GM21526 (cell line): Measurements from ENCODE around the gene NOS2.
"Not testable (repeated sequence)": the region's sequence is repeated elsewhere in the genome, so short reads cannot be mapped to it uniquely, and the experiment has no call there.

Experiments used
- ATAC-seq: cut with Tn5 transposase; IDR thresholded peaks from one replicate; pipeline ENCODE4 v1.9.1; 2021; ENCODE audit warnings: moderate library complexity; ENCODE audit not compliant: unreplicated experiment, low FRiP score

NOS2 gene

GRCh38 chr17:27793168-27793905 lies 7.0 kb downstream of the NOS2 start:
- ATAC-seq: no peak

- no peak for ATAC-seq
These were observed 8.2 kb downstream of the NOS2 start for GRCh38 chr17:27792095-27792494.

- ATAC-seq: no peak
These were observed 11.4 kb downstream of the NOS2 start for GRCh38 chr17:27788919-27789318.

GRCh38 chr17:27783440-27784350 lies 16.6 kb downstream of the NOS2 start:
- ATAC-seq: no peak

- no peak for ATAC-seq
These were observed 17.5 kb downstream of the NOS2 start for GRCh38 chr17:27782791-27783206.

GRCh38 chr17:27780828-27781404 lies 19.4 kb downstream of the NOS2 start:
- ATAC-seq: no peak

- no peak for ATAC-seq
These were observed 20.1 kb downstream of the NOS2 start for GRCh38 chr17:27780092-27780827.

- ATAC-seq: no peak
These were observed 22.1 kb downstream of the NOS2 start for GRCh38 chr17:27778183-27778582.

- no peak for ATAC-seq
These were observed 23.3 kb downstream of the NOS2 start for GRCh38 chr17:27776882-27777624.

GRCh38 chr17:27771586-27771985 lies 28.7 kb downstream of the NOS2 start:
- no peak for ATAC-seq

GRCh38 chr17:27770877-27771276 lies 29.5 kb downstream of the NOS2 start:
- no peak for ATAC-seq

GRCh38 chr17:27768858-27769410 lies 31.4 kb downstream of the NOS2 start:
- ATAC-seq: no peak

GRCh38 chr17:27766438-27766837 lies 33.9 kb downstream of the NOS2 start:
- no peak for ATAC-seq

GRCh38 chr17:27765353-27765752 lies 35.0 kb downstream of the NOS2 start:
- ATAC-seq: no peak

GRCh38 chr17:27764589-27764988 lies 35.7 kb downstream of the NOS2 start:
- ATAC-seq: no peak

GRCh38 chr17:27762527-27763305 lies 37.6 kb downstream of the NOS2 start:
- ATAC-seq: no peak

GRCh38 chr17:27760931-27761330 lies 39.4 kb downstream of the NOS2 start:
- not testable (repeated sequence) for ATAC-seq

- ATAC-seq: no peak
These were observed 40.1 kb downstream of the NOS2 start for GRCh38 chr17:27760069-27760885.
